HG02571 (cell line): ENCODE measurements around the gene BRME1.

Source experiments
- ATAC-seq: cut with Tn5 transposase; IDR thresholded peaks from one replicate; pipeline ENCODE4 v1.9.1; 2021; ENCODE audit warnings: mild to moderate bottlenecking, moderate library complexity; ENCODE audit not compliant: unreplicated experiment

Gene BRME1

DNA sequence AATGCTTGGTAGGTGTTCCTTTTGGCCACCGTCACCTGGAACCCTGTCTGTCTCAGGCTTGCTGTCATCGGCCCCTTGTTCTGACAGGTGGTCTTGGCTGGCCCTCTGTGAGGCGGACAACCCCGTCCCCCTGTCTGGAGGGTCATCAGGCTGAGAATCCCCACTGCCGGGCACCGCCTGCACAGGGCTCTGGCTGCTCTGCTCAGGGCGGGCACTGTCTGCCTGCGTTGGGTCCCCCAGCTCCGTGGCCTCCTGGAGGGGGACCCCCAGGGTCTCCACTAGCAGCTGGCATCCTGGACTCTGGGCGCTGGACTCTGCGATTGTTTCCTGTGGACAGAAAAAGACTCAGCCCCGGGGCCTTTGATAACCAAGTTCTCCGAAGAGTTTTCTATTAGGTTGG, 15.8 kb downstream of the BRME1 start:
- no peak for ATAC-seq

DNA sequence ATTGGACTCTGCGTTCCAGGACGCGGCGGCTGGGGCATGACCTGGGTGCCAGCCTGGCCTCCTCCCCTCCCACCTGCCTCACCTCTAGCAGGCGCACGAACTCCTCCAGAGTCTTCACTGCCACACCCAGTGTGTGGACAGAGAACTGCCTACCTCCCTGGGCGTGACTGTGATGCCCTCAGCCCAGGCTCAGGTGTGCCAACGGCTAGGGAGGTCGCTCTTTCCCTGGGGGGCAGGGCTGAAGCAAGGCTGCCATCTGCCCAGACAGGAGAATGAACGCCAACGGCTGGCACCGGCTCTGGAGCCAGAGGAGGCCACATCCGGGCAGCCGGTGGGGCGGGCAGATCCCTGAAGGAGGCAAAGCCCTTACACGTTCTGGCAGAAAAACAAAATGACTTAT, 17.6 kb downstream of the BRME1 start:
- ATAC-seq, result no peak

DNA sequence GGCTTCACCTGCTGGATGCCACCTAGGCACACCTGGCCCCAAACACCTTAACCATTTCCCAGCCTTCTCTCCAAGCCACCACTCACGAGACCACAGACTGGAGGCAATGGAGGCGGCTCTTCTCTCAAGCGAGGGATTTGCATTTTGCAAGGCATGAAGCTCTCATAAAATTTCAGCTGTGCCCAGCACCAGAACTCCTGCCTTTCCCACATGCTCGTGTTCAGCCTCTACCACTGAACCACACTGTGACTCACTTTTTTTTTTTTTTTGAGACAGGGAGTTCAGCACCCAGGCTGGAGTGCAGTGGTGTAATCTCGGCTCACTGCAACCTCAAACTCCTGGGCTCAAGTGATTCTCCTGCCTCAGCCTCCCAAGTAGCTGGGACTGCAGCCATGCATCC, 18.4 kb downstream of the BRME1 start:
- no peak for ATAC-seq

DNA sequence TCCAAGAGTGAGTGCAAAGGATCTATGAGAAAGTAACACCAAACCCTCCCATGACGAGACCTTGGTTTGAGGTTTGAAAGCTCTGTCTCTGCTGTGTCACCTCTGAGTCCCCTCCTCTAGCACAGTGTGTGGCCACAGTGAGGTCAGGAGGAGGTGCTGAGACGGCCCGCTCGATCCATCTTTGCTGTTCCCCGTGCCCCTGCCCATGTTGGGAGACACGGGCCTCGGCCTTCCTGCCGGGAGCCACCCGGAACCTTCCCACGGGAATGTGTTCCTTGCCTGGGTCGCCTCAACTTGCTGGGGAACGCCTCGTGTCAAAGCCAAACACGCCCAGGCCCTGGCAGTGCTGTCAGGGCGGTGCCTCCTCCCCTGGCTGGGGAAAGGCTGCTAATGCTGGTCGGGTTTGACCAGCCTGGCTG, 18.9 kb downstream of the BRME1 start:
- no peak for ATAC-seq

DNA sequence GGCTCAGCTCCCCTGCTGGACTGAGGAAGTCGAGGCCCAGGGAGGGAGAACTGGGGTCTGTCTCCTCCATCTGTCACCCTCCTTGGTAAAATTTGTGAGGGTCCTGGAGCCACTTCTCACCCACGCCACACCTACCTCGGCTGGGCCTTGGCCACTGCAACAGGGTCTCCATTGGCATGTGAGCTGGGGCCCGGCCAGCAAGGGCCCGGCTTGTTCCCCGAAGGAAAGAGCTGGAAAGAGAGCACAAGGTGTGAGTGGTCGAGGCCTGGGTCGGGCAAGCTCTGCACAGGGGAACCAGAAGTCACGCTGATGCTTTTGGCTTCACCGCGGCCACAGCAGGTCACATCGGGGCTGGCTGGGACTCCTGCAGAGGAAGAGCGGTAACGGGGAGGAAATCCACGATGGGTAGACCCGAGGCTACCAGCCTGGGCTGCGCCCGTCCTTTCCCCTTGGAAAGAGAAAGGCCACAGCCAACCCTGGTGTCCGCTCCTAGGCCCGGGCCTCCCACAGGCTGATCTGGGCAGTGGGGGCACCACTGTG, 20.0 kb downstream of the BRME1 start:
- ATAC-seq, result no peak

DNA sequence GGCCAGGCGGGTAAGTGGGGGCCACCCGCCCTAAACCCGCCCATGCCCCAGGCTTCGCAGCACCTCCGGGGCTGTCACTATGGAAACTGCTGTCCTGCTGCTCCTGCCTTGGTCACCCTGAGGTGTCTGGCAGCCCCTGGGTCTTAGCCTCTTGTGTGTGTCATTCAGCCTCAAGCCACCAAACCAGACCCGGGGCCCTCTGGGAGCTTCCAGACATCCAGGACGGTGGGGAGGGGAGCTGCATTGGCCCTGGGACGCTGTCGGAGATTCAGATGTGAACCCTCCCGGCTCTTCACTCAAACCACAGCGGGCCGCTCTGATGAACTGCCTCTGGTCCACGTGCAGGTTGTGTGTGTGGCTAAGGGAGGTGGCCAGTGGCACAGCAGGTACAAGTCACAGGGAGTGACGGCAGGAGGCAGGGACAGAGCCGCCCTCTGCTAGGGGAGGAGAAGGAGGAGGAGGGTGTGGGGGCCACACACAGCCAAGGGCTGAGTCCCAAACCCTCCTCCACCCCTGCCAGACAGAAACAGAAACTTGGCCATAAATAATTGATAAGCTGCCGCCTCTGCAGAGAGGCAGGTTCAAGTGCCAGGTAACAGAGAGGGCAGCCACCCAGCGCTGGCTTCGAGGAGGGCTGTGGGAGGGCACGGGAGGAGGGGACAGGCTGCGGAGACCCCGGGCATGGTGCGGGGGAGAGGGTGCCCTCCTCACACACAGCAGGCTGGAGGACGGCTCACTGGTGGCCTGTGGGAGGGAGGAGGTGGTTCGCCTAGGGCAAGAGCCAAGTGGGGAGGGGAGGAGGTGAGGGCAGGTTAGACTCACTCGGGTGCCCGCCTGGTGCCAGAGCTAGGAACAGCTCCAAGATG, 21.0 kb downstream of the BRME1 start:
- ATAC-seq, result no peak

DNA sequence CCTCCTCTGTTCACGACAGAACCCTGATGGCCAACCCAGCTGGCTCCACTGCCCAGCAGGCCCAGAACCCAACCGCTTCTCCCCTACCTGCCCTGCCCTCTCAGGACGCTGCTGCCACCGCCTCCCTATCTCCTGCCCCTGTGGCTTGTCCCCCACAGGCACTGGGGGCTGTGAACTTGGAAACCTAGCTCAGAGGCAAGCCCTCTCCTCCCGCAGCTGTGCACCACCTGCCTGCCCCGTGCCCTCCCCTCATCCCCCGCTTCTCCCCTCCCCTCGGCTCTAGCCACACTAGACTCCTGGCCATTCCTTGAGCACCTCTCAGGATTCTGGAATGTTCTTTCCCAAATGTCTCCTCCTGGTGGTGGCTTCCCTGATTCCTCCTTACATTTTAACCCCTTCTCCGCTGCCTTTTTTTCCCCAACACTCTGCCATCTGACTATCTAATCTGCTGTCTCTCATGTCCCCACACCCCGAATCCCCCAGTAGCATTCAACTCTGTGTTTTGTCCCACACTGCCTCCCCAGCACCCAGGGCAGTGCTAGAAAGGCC, 22.3 kb downstream of the BRME1 start:
- ATAC-seq, result no peak

DNA sequence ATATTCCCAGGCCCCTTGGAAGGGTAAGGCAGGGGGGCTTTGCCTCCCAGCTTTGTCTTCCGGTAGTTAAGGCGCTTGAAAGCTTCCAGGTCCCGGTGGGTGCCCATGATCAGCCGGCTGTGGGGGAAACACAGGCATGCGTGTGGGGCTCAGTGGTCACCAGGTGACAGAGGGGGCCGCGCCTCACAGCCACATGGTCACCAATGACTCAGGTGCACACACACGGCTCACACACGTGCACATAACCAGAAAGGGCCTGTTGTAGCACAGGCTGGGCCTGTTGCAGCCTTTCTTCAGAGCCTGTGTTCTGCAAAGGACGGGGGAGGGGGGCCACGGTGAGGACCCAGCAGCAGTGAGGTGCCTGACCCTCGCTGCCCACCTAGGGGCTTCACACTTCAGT, 23.1 kb downstream of the BRME1 start:
- no peak for ATAC-seq

DNA sequence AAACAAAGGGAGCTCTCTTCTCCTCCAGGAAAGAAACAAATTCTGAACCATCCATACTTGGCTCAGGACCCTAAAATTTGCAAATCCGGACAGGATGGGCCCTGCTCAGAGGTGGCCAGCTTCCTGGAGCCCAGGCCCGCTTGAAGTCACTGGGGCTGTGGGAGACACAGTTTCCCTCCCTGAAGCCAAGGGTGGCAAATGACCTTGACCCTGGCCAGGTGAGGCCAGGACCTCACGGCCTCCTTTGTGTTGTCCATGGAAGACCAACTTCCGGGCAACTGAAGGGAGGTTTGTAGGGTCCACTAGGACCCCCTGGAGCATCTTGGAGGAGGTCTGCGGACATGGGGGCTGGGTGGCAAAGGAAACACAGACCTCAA, 23.5 kb downstream of the BRME1 start:
- ATAC-seq, result no peak

DNA sequence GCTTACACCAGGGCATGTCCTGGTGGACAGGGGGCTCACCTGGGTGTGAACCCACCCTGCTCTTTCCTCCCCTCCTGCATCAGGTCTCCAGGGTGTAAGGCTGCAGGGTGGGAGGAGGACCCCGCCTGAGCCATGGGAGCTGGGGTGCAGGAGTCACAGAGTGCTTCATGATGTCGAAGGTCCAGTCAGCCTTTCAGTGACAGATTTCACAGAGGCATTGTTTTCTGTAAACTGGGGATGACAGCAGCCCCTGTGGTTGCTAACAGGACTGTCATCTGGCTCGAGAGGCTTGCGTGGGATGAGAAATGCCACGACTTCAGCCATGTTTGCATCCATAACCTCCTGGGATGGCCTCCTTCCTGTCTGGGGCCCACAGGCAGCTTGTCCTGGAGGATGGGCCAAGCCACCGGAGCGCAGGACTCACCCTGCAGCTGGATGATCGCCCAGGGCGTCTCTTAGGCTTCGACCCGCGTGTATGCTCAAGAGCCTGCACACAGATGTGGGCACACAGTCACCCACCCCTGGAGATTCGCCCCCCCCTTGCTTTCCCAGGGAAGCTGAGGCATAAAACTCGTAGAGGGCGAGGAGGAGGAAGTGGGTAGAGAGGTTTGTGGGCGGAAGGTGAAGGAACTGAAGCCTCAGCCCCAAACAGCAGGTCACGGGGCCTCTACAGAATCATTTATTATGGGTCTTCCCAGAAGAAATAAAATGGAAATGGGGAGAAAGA, 24.1 kb downstream of the BRME1 start:
- ATAC-seq, result no peak

DNA sequence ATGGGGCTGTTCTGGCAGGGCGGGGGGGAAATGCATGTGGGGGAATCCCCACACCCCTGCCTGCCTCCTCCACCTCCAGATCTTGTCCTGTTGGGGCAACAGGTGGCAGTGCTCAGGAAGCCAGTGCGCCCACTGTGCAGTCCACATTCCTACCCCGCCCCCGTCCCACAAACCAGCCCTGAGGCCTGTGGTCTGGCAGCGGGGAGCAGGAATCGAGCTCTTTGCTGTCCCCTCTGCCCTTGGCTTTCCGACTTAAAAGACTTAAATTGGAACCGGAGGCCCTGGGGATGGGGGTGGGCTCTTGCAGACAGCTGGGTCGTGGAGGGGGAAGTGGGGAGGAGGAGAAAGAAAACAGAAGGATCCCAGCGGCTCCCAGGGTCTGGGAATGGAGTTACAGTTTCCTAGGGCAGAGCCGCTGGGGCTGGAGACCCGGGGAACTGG, 24.6 kb downstream of the BRME1 start:
- ATAC-seq, result no peak

DNA sequence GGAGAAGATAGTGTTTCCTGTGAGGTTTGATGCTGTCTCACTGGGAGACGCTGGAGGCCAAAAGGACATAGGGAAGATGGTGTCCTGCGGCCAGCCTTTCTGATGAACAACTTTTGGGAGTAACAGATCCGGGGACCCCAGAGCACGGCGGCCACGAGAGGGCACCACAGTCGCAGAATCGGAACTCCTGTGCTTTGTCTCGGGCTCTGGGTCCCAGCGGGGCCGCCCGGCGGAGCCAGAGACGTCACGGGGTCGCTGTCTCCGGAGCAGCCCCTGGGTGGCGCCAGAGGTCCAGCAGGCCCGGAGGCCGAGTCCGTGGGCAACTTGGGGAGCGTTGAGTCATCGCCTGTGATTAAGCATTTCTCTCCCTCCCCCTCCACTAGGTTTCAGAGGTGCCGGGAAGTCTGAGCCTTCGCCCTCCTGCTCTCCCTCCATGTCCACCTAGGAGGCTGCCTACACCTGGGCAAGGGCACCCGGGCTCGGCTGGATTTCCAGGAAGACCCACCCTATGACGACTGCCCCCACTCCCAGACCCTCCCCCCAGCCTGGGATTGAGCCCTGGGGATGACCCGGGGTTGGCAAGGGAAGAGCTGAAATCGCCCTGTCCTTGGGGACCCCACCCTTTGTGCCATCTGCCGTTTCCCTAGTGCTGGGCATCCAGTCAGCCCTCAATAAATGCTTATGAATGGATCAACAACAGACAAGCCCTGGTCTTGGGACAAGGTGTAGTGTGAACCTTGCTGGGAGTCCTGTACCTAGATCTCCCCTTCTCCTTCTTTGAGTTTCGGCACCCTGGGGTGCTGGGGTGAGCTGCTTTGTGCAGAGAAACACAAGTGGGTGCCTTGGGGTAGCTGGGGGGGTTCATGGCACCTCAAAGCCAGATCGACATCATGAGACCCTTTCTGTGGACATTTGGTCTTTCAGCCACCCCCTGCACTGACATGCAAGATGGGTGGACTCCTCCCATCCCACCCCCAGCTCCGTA, 25.6 kb downstream of the BRME1 start:
- ATAC-seq, result peak; percentile 83

DNA sequence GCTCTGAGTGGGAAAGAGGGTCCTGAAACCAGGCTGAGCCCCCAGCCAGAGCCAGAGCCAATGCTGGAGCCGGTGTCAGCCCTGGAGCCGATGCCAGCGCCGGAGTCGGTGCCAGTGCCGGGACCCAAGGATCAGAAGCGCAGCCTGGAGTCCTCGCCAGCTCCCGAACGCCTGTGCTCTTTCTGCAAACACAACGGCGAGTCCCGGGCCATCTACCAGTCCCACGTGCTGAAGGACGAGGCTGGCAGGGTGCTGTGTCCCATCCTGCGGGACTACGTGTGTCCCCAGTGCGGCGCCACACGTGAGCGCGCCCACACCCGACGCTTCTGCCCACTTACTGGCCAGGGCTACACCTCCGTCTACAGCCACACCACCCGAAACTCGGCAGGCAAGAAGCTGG, 28.6 kb downstream of the BRME1 start:
- ATAC-seq, result no peak

DNA sequence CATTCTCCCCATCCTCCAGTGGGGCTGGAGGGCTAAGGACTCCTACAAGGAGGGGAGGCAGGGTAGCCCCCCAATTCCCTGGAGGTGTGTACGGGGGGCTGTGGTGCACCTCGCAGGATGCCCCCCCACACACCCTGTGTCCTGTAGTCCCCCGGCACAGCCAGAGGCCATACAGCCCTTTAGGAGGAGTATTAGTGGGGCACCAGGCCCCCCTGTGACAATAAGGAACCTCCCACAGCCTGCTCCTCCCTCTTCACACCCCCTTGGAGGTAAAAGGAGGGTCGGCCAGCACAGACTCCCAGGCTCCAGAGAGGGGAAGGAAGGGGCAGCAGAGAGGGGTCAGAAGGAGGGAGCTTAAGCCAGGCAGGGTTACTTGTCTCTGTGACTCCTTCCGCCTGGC, 29.1 kb downstream of the BRME1 start, which contains the start of gene NANOS3:
TSS of gene NANOS3 (plus strand) at position 301 of the 400 bp plus-strand sequence. CDS start 115 bp downstream, outside the sequence.
- no peak for ATAC-seq

DNA sequence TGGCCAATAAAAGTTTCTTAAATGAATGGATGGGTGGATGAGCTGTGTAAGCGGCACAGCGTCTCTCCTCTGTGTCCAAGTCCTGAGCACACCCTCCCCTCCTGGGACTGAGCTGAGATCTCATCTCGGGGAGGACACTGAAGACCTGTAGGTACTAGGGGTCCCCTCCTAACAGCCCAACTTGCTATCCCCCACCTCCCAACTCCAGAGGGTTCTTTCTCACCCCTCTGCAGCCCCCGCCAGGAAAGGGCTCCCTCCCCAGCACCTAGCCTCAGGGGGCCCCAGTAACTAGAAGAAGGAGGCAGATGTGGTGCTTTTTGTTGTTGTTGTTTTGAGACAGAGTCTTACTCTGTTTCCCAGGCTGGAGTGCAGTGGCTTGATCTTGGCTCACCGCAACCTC, 30.1 kb downstream of the BRME1 start:
- ATAC-seq, result no peak

DNA sequence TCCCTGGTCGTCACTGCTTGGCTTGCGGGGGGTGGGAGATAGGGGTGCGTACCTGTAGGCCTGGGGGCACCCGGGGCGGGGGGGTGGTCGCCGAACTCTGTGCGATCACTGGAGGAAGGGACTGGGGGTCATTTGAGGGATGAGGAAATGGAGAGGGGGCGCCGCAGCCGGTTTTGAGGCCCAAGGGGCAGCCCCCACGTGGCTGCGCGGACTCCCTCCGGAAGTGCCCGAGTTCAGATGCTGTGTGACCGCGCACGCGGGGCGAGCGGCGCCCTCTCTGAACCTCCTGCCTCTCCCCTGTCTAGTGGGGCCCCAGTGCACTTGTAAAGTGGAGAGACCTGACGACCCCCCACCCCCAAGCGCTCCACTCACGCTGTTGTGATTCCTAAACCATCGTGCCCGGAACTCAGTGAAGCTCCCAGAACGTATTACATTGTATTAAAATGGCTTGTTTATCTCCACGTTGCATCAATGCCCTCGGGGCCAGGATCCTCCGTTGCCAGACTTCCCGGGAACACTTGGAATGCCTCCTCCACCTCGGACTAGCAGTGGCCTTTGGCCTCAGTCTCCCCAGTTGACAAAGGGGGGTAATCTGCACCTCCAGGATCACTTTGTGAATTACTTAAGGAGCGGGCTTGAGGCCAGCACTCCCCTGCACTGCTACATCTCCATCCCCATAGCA, 31.9 kb downstream of the BRME1 start:
- ATAC-seq, result no peak

DNA sequence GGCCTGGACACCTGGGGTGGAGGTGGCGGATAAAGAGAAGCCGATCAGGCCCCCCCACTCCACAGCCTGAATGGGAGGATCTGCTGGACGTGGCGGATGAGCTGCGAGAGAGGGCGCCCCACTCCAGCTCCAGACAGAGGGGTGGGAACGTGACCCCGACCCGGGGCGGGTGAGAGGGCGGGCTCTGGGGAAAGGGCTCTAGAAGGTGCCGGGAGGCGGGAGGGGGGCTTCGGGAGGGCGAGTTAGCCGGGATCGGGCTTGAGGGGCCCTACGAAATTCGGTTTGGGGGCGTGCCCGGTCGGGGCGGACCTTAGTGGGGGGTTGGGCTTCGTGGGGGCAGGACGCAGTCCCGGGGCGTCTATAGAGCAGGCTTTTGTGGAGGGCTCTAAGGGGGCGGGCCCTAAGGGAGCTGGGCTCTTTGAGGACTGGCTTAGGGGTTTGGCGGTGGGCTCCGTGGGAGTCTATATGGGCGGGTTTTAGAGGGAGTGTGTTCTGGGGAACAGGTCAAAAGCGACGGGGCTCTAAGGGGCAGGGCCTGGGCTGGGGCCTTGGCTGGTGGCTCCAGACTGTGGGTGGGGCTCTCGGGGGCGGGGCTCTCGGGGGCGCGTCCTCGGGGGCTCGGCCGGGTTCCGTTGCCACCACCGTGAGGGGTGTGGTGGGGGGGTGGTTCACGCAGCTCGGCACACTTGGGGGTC, 33.1 kb downstream of the BRME1 start:
- no peak for ATAC-seq

DNA sequence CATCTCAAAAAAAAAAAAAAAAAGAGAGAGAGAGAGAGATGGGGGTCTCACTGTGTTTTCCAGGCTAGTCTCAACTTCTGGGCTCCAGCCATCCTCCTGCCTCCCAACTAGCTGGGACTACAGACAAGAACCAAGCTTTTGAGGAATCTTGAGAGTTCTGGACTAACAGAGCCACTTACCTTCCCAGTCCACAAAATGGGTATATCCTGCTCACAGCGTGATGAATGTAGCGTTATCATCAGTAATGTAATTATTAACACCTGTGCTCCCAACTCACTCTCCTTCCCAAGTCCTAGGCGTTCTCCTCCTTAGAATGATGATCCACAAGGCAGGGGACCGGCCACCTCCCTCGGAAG, 33.6 kb downstream of the BRME1 start:
- no peak for ATAC-seq

DNA sequence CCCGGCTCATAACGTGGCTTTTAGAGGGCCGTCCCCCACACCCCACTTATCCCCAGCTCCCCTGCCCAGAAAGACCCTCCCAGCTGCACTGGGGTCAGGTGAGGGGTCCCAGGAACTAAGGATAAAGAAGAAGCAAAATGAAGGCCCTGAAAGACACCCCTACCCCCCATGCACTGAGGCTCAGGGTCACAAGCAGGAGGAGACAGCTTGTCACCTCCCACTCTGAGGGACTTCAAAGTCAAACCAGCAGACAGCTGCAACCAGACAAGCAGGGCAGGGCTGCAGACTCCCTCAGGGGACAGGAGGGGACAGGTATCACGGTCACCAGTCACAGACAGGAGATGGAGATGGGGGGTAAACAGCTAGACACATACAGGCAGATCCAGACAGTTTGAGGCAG, 35.0 kb downstream of the BRME1 start:
- ATAC-seq, result no peak
